HEK293 (cell line): ENCODE data around the gene NDUFS2.

Source experiments
- GLI2 ChIP-seq: fragments of 450-650 bp; formaldehyde crosslinking; IDR thresholded peaks from 2 replicates; pipeline ENCODE4; 2017; ENCODE audit warnings: missing biosample characterization, missing genetic modification characterization, low read depth, borderline replicate concordance
- GLI4 ChIP-seq: fragments of 450-650 bp; formaldehyde crosslinking; IDR thresholded peaks from 2 replicates; pipeline ENCODE4 v1.5.1; 2016; ENCODE audit warnings: missing biosample characterization, missing genetic modification characterization
- GLIS2 ChIP-seq: fragments of 450-650 bp; formaldehyde crosslinking; IDR thresholded peaks from 2 replicates; pipeline ENCODE4 v1.5.1; 2016; ENCODE audit warnings: missing biosample characterization, missing genetic modification characterization
- HOXA7 ChIP-seq: sonication (generic); formaldehyde crosslinking; IDR thresholded peaks from 2 replicates; pipeline ENCODE4 v1.8.1; 2022; ENCODE audit warnings: missing genetic modification reagents, borderline replicate concordance
- HOXD13 ChIP-seq: sonication (generic); formaldehyde crosslinking; IDR thresholded peaks from 2 replicates; pipeline ENCODE4 v1.8.0; 2022; ENCODE audit warnings: missing genetic modification reagents, borderline replicate concordance
- PATZ1 ChIP-seq: fragments of 450-650 bp; formaldehyde crosslinking; IDR thresholded peaks from 2 replicates; pipeline ENCODE4 v1.5.1; 2016; ENCODE audit warnings: missing biosample characterization, missing genetic modification characterization
- REPIN1 ChIP-seq: fragments of 450-650 bp; formaldehyde crosslinking; IDR thresholded peaks from 2 replicates; pipeline ENCODE4 v1.5.1; 2017; ENCODE audit warnings: missing biosample characterization, missing genetic modification characterization, low read depth
- SCRT1 ChIP-seq: fragments of 450-650 bp; formaldehyde crosslinking; IDR thresholded peaks from 2 replicates; pipeline ENCODE4 v1.5.1; 2016; ENCODE audit warnings: missing biosample characterization, missing genetic modification characterization, borderline replicate concordance
- TCF7L2 ChIP-seq: IDR thresholded peaks from 2 replicates; pipeline ENCODE4 v1.6.1; 2011; ENCODE audit warnings: low read depth, mild to moderate bottlenecking, inconsistent platforms, low read length, moderate library complexity, borderline replicate concordance
- YY2 ChIP-seq: fragments of 450-650 bp; formaldehyde crosslinking; IDR thresholded peaks from 2 replicates; pipeline ENCODE4 v1.5.1; 2016; ENCODE audit warnings: missing biosample characterization, missing genetic modification characterization
- ZBTB49 ChIP-seq: fragments of 450-650 bp; formaldehyde crosslinking; IDR thresholded peaks from 2 replicates; pipeline ENCODE4 v1.5.1; 2016; ENCODE audit warnings: missing biosample characterization, missing genetic modification characterization, low read depth
- ZNF184 ChIP-seq: fragments of 450-650 bp; IDR thresholded peaks from 2 replicates; pipeline ENCODE4 v1.5.1; 2018; ENCODE audit warnings: missing biosample characterization, mild to moderate bottlenecking, missing genetic modification characterization
- ZNF248 ChIP-seq: fragments of 450-650 bp; formaldehyde crosslinking; IDR thresholded peaks from 2 replicates; pipeline ENCODE4 v1.5.1; 2017; ENCODE audit warnings: missing biosample characterization, missing genetic modification characterization
- ZNF26 ChIP-seq: fragments of 450-650 bp; formaldehyde crosslinking; IDR thresholded peaks from 2 replicates; pipeline ENCODE4 v1.5.1; 2016; ENCODE audit warnings: missing biosample characterization, missing genetic modification characterization
- ZNF548 ChIP-seq: fragments of 450-650 bp; formaldehyde crosslinking; IDR thresholded peaks from 2 replicates; pipeline ENCODE4 v1.5.1; 2016; ENCODE audit warnings: missing biosample characterization, missing genetic modification characterization
- ZNF658 ChIP-seq: fragments of 450-650 bp; formaldehyde crosslinking; IDR thresholded peaks from 2 replicates; pipeline ENCODE4; 2016; ENCODE audit warnings: missing biosample characterization, missing genetic modification characterization
- ZNF664 ChIP-seq: fragments of 450-650 bp; formaldehyde crosslinking; IDR thresholded peaks from 2 replicates; pipeline ENCODE4 v1.5.1; 2016; ENCODE audit warnings: missing biosample characterization, missing genetic modification characterization
- ZNF747 ChIP-seq: fragments of 450-650 bp; formaldehyde crosslinking; IDR thresholded peaks from 2 replicates; pipeline ENCODE4 v1.5.1; 2016; ENCODE audit warnings: missing biosample characterization, missing genetic modification characterization
- ZNF776 ChIP-seq: fragments of 450-650 bp; formaldehyde crosslinking; IDR thresholded peaks from 2 replicates; pipeline ENCODE4 v1.5.0; 2017; ENCODE audit warnings: missing biosample characterization, missing genetic modification characterization, borderline replicate concordance
- ZXDB ChIP-seq: fragments of 450-650 bp; formaldehyde crosslinking; IDR thresholded peaks from 2 replicates; pipeline ENCODE4 v1.5.1; 2016; ENCODE audit warnings: missing biosample characterization, missing genetic modification characterization
- TF ChIP-seq, protein P1 (sequence below): fragments of 450-650 bp; formaldehyde crosslinking; IDR thresholded peaks from 2 replicates; pipeline ENCODE4 v1.5.1; 2016; ENCODE audit warnings: missing biosample characterization, missing genetic modification characterization
- TF ChIP-seq, protein P2 (sequence below): fragments of 450-650 bp; formaldehyde crosslinking; IDR thresholded peaks from 2 replicates; pipeline ENCODE4 v1.5.1; 2017; ENCODE audit warnings: missing biosample characterization, mild to moderate bottlenecking, missing genetic modification characterization, moderate library complexity
- TF ChIP-seq, protein P3 (sequence below): fragments of 450-650 bp; IDR thresholded peaks from 2 replicates; pipeline ENCODE4 v1.5.1; 2018; ENCODE audit warnings: missing biosample characterization, missing genetic modification characterization
- TF ChIP-seq, protein P4 (sequence below): fragments of 450-650 bp; formaldehyde crosslinking; IDR thresholded peaks from 2 replicates; pipeline ENCODE4 v1.5.1; 2016; ENCODE audit warnings: missing biosample characterization, missing genetic modification characterization
- TF ChIP-seq, protein P5 (sequence below): fragments of 450-650 bp; formaldehyde crosslinking; IDR thresholded peaks from 2 replicates; pipeline ENCODE4 v1.5.1; 2017; ENCODE audit warnings: missing biosample characterization, missing genetic modification characterization

NDUFS2 gene

GRCh38 chr1:161165742-161166668 lies 36.2 kb upstream of the NDUFS2 start, which contains the start of gene PPOX (continued):
- TF ChIP-seq, protein P1, sequence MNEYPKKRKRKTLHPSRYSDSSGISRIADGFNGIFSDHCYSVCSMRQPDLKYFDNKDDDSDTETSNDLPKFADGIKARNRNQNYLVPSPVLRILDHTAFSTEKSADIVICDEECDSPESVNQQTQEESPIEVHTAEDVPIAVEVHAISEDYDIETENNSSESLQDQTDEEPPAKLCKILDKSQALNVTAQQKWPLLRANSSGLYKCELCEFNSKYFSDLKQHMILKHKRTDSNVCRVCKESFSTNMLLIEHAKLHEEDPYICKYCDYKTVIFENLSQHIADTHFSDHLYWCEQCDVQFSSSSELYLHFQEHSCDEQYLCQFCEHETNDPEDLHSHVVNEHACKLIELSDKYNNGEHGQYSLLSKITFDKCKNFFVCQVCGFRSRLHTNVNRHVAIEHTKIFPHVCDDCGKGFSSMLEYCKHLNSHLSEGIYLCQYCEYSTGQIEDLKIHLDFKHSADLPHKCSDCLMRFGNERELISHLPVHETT (tag by site-specific recombination): peak; percentile 42; the same call in 1 of the 2 replicates
- no peak for TF ChIP-seq GLI4 (tag by site-specific recombination)
- no peak for TF ChIP-seq ZNF26
- no peak for TF ChIP-seq ZNF548 (tag by site-specific recombination)
- no peak for TF ChIP-seq ZNF248 (tag by site-specific recombination)
- no peak for TF ChIP-seq ZNF664 (tag by site-specific recombination)
- TF ChIP-seq, protein P2, sequence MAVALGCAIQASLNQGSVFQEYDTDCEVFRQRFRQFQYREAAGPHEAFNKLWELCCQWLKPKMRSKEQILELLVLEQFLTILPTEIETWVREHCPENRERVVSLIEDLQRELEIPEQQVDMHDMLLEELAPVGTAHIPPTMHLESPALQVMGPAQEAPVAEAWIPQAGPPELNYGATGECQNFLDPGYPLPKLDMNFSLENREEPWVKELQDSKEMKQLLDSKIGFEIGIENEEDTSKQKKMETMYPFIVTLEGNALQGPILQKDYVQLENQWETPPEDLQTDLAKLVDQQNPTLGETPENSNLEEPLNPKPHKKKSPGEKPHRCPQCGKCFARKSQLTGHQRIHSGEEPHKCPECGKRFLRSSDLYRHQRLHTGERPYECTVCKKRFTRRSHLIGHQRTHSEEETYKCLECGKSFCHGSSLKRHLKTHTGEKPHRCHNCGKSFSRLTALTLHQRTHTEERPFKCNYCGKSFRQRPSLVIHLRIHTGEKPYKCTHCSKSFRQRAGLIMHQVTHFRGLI (tag by site-specific recombination): no peak
- TF ChIP-seq, protein P3, sequence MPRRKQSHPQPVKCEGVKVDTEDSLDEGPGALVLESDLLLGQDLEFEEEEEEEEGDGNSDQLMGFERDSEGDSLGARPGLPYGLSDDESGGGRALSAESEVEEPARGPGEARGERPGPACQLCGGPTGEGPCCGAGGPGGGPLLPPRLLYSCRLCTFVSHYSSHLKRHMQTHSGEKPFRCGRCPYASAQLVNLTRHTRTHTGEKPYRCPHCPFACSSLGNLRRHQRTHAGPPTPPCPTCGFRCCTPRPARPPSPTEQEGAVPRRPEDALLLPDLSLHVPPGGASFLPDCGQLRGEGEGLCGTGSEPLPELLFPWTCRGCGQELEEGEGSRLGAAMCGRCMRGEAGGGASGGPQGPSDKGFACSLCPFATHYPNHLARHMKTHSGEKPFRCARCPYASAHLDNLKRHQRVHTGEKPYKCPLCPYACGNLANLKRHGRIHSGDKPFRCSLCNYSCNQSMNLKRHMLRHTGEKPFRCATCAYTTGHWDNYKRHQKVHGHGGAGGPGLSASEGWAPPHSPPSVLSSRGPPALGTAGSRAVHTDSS: no peak
- TF ChIP-seq HOXD13 (CRISPR knock-in tag): no peak
- peak; percentile 66 for TF ChIP-seq ZXDB
- TF ChIP-seq YY2: no peak
- TF ChIP-seq ZNF776 (tag by site-specific recombination): no peak
- no peak for TF ChIP-seq ZNF658 (tag by site-specific recombination)
- no peak for TF ChIP-seq ZNF747 (tag by site-specific recombination)
- peak; percentile 90 for TF ChIP-seq SCRT1 (tag by site-specific recombination)
- TF ChIP-seq, protein P4, sequence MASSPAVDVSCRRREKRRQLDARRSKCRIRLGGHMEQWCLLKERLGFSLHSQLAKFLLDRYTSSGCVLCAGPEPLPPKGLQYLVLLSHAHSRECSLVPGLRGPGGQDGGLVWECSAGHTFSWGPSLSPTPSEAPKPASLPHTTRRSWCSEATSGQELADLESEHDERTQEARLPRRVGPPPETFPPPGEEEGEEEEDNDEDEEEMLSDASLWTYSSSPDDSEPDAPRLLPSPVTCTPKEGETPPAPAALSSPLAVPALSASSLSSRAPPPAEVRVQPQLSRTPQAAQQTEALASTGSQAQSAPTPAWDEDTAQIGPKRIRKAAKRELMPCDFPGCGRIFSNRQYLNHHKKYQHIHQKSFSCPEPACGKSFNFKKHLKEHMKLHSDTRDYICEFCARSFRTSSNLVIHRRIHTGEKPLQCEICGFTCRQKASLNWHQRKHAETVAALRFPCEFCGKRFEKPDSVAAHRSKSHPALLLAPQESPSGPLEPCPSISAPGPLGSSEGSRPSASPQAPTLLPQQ (tag by site-specific recombination): 0 out of 2 replicates have a peak, but pooled peaks have one; percentile 13
- peak; percentile 52; the same call in 1 of the 2 replicates for TF ChIP-seq PATZ1 (tag by site-specific recombination)
- TF ChIP-seq TCF7L2: no peak; the same call in 1 of the 2 replicates
- no peak for TF ChIP-seq ZNF184 (tag by site-specific recombination)
- TF ChIP-seq, protein P5, sequence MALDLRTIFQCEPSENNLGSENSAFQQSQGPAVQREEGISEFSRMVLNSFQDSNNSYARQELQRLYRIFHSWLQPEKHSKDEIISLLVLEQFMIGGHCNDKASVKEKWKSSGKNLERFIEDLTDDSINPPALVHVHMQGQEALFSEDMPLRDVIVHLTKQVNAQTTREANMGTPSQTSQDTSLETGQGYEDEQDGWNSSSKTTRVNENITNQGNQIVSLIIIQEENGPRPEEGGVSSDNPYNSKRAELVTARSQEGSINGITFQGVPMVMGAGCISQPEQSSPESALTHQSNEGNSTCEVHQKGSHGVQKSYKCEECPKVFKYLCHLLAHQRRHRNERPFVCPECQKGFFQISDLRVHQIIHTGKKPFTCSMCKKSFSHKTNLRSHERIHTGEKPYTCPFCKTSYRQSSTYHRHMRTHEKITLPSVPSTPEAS: no peak
- no peak for TF ChIP-seq ZBTB49
- TF ChIP-seq GLIS2 (tag by site-specific recombination): no peak
- TF ChIP-seq GLI2: no peak
- no peak for TF ChIP-seq REPIN1 (tag by site-specific recombination)
- no peak for TF ChIP-seq HOXA7 (CRISPR knock-in tag)
